Aorta (tissue), 5 donors: ENCODE data around the gene MAX. TPM values are rescaled to one million over a fixed set of nuclear protein-coding genes. Genes with fewer than 3 reads are reported as not detected.

Experiments
- ATAC-seq: fragments of 200-7000 bp; cut with Tn5 transposase; one replicate; pipeline ENCODE4 v1.9.1; 2022; ENCODE audit warnings: moderate library complexity; ENCODE audit not compliant: low FRiP score
- DNase-seq, 2 donors: peaks; one replicate each; pipeline ENCODE4 v3.0.0-alpha.2; 2020
- H3K27ac ChIP-seq, 2 donors: one replicate each; pipeline ENCODE4 v1.5.1; 2013; ENCODE audit warnings: low read length in 2 of 2, mild to moderate bottlenecking in 2 of 2, moderate library complexity in 2 of 2, control low read depth in 1 of 2, inconsistent platforms in 1 of 2, low read depth in 1 of 2
- H3K27me3 ChIP-seq, 2 donors: one replicate each; pipeline ENCODE4 v1.6.1; 2013; ENCODE audit warnings: control low read depth in 1 of 2, low read length in 1 of 2, mild to moderate bottlenecking in 1 of 2, moderate library complexity in 1 of 2; ENCODE audit not compliant: insufficient read depth in 2 of 2, control insufficient read depth in 1 of 2
- H3K36me3 ChIP-seq, 2 donors: one replicate each; pipeline ENCODE4 v1.6.1; 2013; ENCODE audit warnings: control low read depth in 1 of 2, low read length in 1 of 2, mild to moderate bottlenecking in 1 of 2; ENCODE audit not compliant: insufficient read depth in 2 of 2, control insufficient read depth in 1 of 2
- H3K4me1 ChIP-seq, 2 donors: one replicate each; pipeline ENCODE4 v1.6.1; 2013; ENCODE audit warnings: low read length in 2 of 2, control low read depth in 1 of 2, mild to moderate bottlenecking in 1 of 2, moderate library complexity in 1 of 2; ENCODE audit not compliant: insufficient read depth in 2 of 2, control insufficient read depth in 1 of 2
- H3K4me3 ChIP-seq, 2 donors: one replicate each; pipeline ENCODE4 v1.5.1; 2013; ENCODE audit warnings: low read length in 2 of 2, control low read depth in 1 of 2, mild to moderate bottlenecking in 1 of 2
- H3K9me3 ChIP-seq: one replicate; pipeline ENCODE4 v1.6.1; 2013; ENCODE audit warnings: mild to moderate bottlenecking, low read length; ENCODE audit not compliant: control insufficient read depth
- WGBS, 2 donors: extraction: QIAGEN DNeasy Blood & Tissue Kit; methylation state at CpG; one replicate each; pipeline ENCODE4 v1.1.7; 2013; 5-methylcytosine and 5-hydroxymethylcytosine counted together
- intact Hi-C, 2 donors: fragments of 100-400 bp; cut with DNase I; formaldehyde crosslinking; loops; one replicate each; pipeline versions ENCODE4 v1.14.2 to v1.15.0; 2022
- polyA plus RNA-seq, 2 donors: library from polyadenylated mRNA; stranded (reverse); fragments of 200-250 nt; gene quantifications; one replicate each; pipeline ENCODE4 v1.2.3, GENCODE V29; 2013
- total RNA-seq, 2 donors: library from RNA; stranded (reverse); fragmentation: NEBNext Ultra II Directional; extraction: Animal tissue kit (Norgen Biotek cat#: 25700); gene quantifications; one replicate each; pipeline ENCODE4 v1.2.1, GENCODE V29; 2021
- donor health status: healthy with polysubstance abuse.
- donor health status: Bipolar disorder and iron deficiency.
- donor health status: DM: no; HTN: no; CAD: no.
- donor health status: DM: no; HTN: no; CAD: no.
- donor health status: DM: yes; HTN: yes; CAD: no.

The MAX gene
- total and polyA plus RNA-seq, 4 donors: 42.6 to 98.0 (median 63.6) TPM

DNA sequence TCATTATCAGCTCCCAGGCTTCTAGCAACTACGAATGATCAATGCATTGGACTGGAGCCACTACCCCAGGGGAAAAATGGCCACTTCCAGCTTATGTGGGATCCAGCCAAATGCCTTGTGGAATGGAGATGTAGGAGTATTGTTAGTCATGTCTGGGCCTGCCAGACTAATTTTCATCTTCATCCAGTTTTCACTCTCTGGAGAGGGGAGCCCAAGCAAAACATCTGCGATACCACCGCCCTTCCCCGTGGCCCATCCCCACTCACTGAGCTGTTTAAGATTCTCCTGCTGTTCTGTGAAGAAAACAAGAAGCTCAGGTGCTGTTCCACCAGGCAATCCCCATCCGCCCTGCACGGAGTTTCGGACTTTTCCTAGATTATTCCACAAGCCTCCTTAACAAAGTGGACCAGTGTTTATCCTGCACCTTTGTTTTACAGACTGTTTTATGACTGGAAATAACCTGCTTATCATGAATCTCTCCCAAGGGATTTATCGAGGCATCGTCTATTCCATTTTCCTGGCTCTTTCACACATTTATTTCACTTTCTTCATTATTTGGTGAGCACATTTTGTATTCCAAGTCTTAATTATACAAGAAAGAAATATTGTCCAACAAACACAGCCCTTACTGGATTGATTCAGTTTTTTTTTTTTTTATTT, 35.5 kb upstream of the MAX start:
- H3K27me3 ChIP-seq: no peaks in the 10 kb centered on the region
- no peak for ATAC-seq
- no peaks in the 10 kb centered on the region for H3K4me1 ChIP-seq
- H3K4me3 ChIP-seq: no peak overlapping the region
- no peaks in the 10 kb centered on the region for H3K9me3 ChIP-seq
- H3K27ac ChIP-seq: no peak overlapping the region
- no peaks in the 10 kb centered on the region for H3K36me3 ChIP-seq
- no peak for DNase-seq
- WGBS, 2 donors: 79 to 84% methylated on average over 9 of the region's 9 CpGs
- intact Hi-C loops: no loop called here

DNA sequence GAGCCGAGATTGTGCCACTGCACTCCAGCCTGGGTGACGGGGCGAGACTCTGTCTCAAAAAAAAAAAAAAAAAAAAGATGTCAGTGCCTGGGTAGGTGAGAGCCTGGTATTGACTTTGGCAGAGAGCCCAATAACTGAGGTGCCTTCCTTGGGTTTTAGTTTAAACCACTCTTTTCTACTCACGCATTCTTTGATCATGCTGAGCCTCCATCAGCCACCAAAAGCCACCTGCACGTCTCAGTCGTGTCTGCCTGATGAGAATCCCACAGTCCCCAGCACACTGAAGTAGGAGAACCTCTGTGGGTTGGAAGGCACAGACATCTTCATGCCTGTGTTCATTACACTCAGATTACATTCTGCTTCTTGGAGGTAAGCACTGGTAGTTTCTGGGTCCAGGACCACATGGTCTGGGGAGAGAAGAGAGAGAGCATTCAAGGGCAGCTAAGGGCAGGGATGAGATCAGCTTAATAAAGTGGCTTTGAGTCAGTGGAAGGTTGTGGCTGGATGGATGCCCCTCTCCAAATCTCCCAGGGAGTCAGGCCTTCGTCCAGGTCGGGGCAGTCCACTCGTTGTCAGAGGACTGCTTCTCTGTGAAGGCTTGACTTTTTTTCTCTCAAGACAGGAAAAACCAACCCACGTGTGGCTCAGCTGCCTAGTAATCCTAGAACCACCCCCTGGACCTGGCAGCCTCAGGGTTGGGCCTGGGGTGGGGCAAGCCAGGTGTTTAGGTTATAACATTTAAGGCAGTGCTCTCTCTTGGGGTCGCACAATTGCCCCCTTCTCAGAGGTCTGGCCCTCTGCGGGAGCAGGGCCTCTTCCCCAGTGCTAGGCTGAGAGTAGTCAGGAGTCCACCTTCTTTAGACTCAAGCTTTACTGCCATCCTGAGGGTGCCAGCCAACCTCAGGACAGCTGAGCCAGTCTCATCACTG, 32.6 kb upstream of the MAX start:
- WGBS, 2 donors: 67 to 75% methylated on average over 12 of the region's 12 CpGs

DNA sequence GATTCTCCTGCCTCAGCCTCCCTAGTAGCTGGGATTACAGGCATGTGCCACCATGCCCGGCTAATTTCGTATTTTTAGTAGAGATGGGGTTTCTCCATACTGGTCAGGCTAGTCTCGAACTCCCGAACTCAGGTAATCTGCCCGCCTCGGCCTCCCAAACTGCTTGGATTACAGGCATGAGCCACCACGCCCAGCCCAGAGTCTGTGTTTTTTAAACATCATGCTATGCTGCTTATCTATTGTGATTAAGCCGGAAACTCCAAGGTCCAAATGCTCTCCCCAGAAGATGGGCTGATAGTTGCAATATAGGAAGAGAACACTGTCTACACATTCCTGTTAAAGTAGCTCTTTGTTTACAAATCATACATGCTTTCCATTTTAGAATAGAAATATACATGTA, 30.5 kb upstream of the MAX start:
- ATAC-seq: no peak
- no peak overlapping the region for H3K4me3 ChIP-seq
- DNase-seq: no peak
- 93 to 95% methylated on average over 8 of the region's 8 CpGs for WGBS, 2 donors
- intact Hi-C loops: no loop called here
- H3K27me3 ChIP-seq: no peaks in the 10 kb centered on the region
- H3K27ac ChIP-seq: no peak overlapping the region
- H3K9me3 ChIP-seq: no peaks in the 10 kb centered on the region
- no peaks in the 10 kb centered on the region for H3K36me3 ChIP-seq
- no peaks in the 10 kb centered on the region for H3K4me1 ChIP-seq

More for the DNA sequence above, 32.6 kb upstream of the MAX start:
- Histone ChIP-seq H3K36me3 (no peaks in the 10 kb centered on the region), H3K9me3 (no peaks in the 10 kb centered on the region), H3K27ac (no peak overlapping the region), H3K4me1 (no peaks in the 10 kb centered on the region), H3K4me3 (no peak overlapping the region), H3K27me3 (no peaks in the 10 kb centered on the region)
- intact Hi-C loops: no loop called here
- no peak for ATAC-seq
- DNase-seq: no peak

DNA sequence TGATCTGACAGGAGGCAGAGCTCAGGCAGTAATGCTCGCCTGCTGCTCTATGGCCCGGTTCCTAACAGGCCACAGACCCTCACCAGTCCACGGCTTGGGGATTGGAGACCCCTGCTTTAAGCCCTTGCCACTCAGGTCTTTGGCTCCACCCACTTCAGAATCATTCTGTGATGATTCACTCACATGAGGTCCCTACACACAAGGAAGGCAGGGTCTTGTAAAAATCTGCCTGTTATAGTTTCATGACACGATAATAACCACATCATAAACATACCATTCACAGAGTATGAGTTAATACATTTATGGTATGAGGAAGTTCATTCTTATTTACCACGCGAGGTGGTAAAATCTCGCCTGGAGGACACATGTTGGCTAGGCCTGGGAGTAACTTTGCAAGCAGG, 29.0 kb upstream of the MAX start:
- DNase-seq: no peak
- H3K9me3 ChIP-seq: no peaks in the 10 kb centered on the region
- H3K27ac ChIP-seq: no peak overlapping the region
- no peaks in the 10 kb centered on the region for H3K36me3 ChIP-seq
- no peak overlapping the region for H3K4me3 ChIP-seq
- ATAC-seq: no peak
- H3K27me3 ChIP-seq: no peaks in the 10 kb centered on the region
- intact Hi-C loops: no loop called here
- WGBS, 2 donors: 76 to 81% methylated on average over 7 of the region's 7 CpGs
- H3K4me1 ChIP-seq: no peaks in the 10 kb centered on the region

DNA sequence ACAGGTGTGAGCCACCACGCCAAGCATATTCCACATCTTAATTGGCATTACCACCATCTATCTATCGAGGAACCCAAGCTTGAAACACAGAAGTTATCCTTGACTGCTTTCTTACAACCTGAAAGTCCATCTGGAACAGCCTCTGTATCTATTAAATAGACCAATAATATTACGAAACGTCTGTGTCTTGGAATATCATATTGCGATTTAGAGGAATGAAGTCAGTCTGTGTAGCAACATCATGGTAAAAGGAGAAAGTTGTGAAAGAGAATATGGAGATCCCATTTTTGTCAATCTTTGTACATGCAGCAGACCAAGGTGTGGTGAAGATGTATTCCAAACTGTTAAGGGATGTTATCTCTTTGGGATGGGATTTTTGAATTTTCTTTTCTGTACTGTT, 25.8 kb upstream of the MAX start:
- H3K27me3 ChIP-seq: no peaks in the 10 kb centered on the region
- WGBS, 2 donors: 85 to 87% methylated on average over 5 of the region's 5 CpGs
- H3K4me1 ChIP-seq: no peaks in the 10 kb centered on the region
- ATAC-seq: no peak
- H3K27ac ChIP-seq: no peak overlapping the region
- intact Hi-C loops: no loop called here
- DNase-seq: no peak
- H3K9me3 ChIP-seq: no peaks in the 10 kb centered on the region
- no peaks in the 10 kb centered on the region for H3K36me3 ChIP-seq
- no peak overlapping the region for H3K4me3 ChIP-seq

DNA sequence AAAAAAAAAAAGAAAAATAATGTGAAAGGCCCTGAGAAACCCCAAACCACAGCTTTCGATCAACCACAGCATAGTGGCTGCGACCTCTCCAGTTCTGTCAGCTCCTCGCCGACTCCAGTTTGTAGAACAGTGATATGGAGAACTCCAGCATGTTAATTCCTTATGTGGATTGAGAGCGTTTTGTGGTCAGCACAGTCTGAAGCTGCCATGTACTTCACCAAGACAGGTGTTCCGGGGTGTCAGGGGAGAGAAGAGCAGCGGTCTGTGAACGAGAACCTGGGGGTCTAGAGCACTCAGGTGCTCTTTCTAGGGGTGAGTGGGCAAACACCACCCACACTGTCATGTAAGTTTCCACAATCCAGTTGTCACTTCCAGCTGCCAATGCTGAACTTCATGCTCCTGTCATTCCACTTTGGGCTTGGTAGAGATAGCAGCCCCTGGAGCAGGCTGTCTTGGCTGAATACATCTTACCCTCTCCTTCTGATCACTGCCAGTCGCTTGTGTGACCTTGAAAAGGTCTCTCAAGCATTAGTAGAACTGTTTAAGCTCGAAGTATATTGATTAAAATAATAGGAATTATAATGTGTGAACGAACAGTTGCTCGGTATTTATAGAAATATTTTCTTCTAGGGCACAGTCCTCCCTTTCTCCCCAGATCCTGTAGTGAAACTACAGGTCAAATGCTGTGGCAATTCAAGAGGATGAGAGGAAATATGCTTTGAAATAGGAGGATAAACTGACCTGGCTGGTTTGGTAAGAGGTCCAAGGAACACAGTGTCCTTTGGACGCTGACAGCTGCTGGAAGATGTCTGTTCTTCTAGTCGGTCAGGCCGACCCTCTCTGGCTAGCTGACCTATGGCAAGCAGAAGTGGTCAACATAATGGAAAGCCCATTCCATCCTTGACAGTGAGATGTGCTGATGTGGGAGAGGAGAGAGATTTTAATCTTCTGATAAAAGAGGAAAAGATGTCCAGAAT, 15.7 kb upstream of the MAX start:
- Histone ChIP-seq H3K27ac (no peak overlapping the region), H3K36me3 (no peaks in the 10 kb centered on the region), H3K4me3 (no peak overlapping the region), H3K27me3 (no peaks in the 10 kb centered on the region), H3K9me3 (no peaks in the 10 kb centered on the region), H3K4me1 (no peaks in the 10 kb centered on the region)
- DNase-seq (no peak), ATAC-seq (no peak)
- intact Hi-C loops: no loop called here
- 81% methylated on average over 15 of the region's 15 CpGs for WGBS, 2 donors

DNA sequence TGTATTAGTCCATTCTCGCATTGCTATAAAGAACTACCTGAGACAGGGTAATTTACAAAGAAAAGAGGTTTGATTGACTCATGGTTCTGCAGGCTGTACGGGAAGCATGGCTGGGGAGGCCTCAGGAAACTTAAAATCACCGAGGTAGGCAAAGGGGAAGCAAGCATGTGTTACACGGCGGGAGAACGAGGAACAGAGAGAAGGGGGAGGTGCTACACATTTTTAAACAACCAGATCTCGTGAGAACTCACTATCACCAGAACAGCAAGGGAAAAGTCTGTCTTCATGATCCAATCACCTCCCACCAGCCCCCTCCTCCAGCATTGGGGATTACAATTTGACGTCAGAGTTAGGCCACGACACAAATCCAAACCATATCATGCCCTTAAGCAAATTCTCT, 13.3 kb upstream of the MAX start:
- intact Hi-C loops: no loop called here
- no peaks in the 10 kb centered on the region for H3K36me3 ChIP-seq
- WGBS, 2 donors: 73 to 75% methylated on average over 9 of the region's 9 CpGs
- ATAC-seq: no peak
- no peak for DNase-seq
- H3K9me3 ChIP-seq: no peaks in the 10 kb centered on the region
- H3K4me1 ChIP-seq: no peaks in the 10 kb centered on the region
- H3K27ac ChIP-seq: no peak overlapping the region
- H3K27me3 ChIP-seq: no peaks in the 10 kb centered on the region
- H3K4me3 ChIP-seq: no peak overlapping the region

DNA sequence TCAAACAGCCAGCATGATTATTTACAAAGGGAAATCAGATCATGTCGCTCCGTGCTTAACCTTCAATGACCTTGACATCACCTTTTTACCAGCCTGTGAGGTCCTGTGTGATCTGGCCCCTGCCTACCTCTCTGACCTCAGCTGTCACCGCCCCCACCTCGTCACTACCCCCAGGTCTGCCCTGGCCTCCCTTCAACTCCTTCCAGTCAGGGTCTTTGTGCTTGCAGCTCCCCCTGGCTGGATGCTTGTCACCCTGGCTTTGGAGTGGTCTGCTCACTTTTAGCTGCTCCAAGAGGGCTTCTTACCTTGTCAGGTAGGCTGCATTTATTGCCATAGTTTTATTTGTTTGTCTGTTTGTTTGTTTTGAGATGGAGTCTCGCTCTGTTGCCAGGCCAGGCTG, 8.2 kb upstream of the MAX start:
- Histone ChIP-seq H3K9me3 (no peaks in the 10 kb centered on the region), H3K4me1 (peaks cover 0 to 1% of the 10 kb centered on the region in 2 donors), H3K4me3 (no peak overlapping the region), H3K27ac (no peak overlapping the region), H3K36me3 (no peaks in the 10 kb centered on the region), H3K27me3 (no peaks in the 10 kb centered on the region)
- ATAC-seq: no peak
- intact Hi-C loops: no loop called here
- WGBS, 2 donors: 49 to 56% methylated on average over 5 of the region's 5 CpGs
- DNase-seq: no peak
